Measurements from ENCODE around the gene NAB2.

- TF ChIP-seq CTCF (IDR thresholded peaks at IDR 0.05; ENCODE audit: insufficient read depth, low read length, poor library complexity, severe bottlenecking) (no peak), EZH2phosphoT487 (conservative IDR thresholded peaks at IDR 0.05; ENCODE audit: low read length) (no peak)
Measured at GRCh38 chr12:57087010-57087690, 1.8 kb upstream of the NAB2 start.

Data from SU-DHL-6 (cell line).